ENCODE data around the gene VPS37C.
A peak's percentile ranks its signal among the peaks of the same experiment; 100 is the strongest.

The VPS37C gene

DNA sequence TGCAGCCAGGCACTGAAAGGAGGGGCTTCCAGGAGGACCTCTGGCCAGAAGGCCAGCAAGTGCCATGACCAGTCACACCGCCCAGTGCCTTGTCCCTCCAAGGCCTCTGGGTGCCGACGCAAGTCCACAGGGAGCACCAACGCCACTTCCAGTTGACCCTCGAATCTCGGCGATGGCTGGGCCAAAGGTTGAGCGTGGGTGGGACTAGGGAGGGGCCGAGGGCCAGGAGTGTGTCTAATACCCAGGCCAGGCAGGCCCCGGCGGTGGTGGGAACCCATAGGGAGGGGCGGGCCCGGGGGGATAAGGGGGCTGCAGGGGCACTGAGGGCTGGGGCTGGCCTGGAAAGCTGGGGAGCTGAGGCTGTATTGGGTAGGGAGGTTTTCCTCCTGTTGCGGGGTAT lies 29.6 kb downstream of the VPS37C start:
- no peak for DNase-seq

DNA sequence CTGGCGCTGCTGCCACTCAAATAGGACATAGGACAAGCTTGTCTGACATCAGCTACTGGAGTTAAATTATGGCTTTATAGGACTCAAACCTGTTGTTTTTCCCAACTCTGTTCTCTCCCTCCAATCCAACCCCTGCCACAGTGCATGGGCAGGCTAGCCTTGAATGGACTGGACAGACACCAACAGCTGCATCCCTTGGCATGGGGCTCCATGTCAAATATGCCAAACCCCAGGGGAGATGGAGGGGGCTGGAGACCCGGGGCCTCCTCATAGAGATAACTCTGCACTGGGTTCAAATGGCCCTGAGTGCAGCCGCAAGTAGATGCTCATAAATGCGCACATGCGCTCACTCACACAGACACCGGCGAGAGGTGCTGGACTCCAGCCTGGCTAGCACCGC lies 30.0 kb downstream of the VPS37C start:
- DNase-seq = no peak

DNA sequence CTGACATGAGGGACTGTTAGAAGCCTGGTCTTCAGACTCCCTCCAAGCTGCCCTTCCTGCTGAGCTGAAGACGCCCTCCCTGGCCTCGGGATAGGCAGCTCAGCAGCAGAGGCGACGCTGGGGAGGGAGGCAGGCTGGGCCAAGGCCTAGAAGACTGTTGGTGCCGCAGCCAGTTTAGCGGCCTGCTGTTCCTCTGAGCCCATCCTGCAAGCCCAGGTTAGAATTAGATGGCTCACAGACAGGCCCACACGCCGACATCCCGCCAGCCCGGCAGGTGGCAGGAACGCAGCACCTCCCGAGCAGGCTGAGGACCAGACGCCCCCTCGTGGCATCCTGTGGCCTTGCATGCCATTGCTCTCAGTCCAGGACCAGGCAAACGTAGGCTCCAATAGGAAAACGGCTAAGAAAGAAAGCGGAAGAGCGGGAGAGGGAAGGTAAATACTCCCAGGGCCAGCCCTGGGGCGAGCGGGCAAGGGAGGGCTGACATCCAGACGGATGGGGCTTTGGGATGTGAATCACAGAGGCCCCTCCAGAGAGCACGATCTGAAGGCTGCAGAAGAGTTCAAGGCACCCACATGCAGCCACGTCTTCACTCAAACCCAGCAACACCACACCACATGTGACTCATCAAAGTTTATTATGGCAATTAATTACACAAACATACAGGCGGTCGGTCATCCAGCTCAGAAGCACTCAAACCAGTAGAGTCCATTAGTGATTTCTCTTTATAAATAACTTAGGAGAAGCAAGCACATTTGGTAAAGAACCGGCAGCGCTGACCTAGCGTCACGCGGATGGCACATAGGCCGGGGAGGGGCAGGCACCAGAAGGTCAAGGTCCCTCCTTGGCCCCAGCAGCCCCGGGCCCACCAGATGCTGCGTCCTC lies 31.3 kb downstream of the VPS37C start:
- peak; percentile 90 for DNase-seq

DNA sequence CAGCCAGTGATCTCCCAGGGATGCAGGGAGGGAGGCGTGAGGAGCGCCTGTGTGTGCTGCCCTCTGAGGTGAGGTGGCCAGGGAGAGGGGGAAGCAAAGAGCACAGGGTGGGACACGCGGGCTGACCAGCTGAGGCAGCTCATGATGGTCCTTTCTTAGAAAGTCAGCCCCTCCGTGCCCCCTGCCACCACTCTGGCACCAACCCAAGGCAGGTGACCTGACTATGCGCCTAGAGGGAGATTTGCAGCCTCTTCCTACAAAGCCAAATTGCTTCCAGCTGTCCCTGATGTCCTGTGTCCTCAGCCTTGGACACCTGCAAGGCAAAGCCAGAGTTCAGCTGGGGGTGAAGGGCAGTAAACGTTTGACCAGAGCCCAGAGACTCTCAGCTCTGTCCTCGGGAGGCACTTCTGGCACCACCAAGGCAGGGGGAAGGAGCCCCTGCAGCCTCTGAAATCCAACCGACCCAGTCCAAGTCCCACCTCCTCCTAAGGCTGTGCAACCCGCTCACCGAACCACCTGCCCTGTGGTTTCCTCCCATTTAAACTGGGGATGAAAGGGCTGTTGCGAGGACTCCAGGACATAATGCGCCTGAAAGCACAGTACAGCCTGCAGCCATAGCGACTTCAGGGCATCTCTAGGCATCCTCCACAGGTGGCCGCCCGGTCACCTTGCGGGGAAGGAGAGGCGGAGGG lies 32.1 kb downstream of the VPS37C start:
- no peak for DNase-seq

DNA sequence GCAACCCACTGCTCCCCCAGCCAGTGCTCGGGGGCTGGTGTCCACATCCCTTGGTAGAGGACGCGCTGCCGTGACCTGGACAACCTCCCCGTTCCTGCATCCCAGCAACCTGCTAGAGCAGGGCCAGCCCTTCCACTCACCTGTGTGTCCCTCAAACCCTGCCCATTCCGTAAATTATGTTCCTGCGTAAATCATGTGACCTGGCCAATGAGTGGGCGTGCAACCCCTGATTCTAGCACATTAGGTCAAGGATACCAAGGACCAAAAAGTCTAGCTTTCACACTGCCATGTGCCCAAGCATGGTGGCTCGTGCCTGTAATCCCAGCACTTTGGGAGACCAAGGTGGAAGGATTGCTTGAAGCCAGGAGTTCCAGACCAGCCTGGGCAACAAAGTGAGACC lies 33.2 kb downstream of the VPS37C start:
- no peak for DNase-seq

DNA sequence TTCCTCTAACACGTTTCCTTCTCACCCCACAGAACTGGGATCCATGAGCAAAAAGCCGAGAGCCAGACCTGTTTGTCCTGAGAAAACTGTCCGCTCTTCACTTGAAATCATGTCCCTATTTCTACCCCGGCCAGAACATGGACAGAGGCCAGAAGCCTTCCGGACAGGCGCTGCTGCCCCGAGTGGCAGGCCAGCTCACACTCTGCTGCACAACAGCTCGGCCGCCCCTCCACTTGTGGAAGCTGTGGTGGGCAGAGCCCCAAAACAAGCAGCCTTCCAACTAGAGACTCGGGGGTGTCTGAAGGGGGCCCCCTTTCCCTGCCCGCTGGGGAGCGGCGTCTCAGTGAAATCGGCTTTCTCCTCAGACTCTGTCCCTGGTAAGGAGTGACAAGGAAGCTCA lies 35.0 kb downstream of the VPS37C start:
- no peak for DNase-seq

DNA sequence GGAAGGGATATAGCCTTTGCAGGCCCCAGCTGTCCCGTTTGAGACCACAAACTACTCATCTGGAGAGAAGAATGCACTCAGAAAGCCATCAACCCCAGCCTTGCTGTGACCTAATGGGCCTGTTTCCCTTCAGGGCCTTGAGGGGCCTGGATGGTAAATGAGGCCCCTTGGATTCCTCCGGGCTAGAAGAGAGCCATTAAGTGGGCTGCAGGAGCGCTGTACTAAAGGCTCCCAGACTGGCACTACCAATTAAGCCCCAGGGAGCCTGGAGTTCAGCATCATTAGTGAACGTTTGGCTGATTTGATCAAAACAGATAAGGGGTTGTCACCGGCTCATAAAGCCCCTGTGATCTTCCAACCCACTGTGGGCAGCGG lies 35.9 kb downstream of the VPS37C start:
- DNase-seq = no peak

DNA sequence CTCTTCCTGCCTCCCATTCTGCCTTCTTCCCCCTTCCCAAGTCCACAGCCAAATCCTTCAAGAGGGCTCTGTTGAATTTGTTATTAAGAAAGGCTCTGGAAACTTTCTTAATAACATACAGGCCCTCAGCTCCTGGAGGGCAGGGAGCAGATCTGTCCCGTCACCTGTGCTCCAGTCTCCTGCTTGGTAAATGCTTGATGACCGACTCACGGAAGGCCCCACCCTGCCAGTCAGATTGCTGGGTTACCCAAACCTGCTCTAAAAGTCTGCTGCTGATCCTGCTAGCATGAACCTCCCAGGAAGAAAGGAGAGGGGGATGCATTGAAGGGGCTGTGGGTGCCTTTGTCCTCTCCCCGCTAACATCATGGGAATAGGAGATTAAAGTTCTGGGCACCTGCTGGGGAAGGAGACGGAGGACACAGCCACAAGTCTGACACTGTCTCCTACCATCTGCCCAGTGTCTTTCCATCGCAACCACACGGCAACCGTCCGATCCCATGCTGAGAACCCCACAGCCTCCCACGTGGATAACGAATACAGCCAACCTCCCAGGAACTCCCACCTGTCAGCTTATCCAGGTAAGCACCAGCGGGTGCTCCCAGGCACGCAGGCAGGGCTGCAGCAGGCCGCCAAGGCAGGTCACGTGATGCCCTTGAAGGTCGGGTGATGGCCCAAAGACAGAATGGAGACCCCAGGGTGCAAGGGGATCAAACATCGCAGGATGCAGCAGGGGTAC lies 36.5 kb downstream of the VPS37C start:
- DNase-seq = no peak

DNA sequence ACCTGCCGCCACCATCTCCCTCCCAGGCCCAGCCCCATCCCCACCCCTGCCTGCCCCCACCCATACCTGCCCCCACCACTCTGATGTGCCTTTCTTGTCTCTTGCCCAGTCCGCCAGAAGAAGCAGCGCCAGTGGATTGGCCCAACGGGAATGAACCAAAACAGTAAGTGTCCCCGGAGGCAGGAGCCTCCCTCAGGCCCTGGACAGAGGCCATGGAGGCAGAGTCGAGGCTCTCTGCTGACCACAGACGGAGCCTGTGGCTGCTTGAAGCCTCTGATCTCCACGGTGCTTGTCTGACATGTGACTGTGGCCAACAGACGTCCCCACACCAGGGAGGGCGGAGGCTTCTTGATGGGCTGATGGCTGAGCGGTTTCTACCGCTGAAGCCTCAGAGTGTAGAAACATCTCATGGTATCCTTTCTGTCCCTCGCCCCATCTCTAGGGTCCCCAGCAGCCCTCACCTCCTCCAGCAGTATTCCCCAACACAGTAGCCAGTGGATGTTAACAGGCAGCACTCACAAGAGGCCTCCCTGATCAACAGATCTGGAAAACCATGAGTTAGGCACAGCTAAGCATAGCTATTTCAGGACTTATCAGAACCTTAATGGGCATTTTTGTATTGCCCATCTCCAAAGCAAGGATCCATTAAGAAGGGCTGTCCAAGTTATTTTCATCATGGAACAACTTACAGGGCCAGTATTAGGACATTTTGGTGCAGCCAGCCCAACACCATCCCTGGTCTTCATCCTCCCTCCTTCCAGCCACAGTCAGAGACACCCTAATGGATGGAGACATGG lies 37.3 kb downstream of the VPS37C start:
- DNase-seq = no peak

DNA sequence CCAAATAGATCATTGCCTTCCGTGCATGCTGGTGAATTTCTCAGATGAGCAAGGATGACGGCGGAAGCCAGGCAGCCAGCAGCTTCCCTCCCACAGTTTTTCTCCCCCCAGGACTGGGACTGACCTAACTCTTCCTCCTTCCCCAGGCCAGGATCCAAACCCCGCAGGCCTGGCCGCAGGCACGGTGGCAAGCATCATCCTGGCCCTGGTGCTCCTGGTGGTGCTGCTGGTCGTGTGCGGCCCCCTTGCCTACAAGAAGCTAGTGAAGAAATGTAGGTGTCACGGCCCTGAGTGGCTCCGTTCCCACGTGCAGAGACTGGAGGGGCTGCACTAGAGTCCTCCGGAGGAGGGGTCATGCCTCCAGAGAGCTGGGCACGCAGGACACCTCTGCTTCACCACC lies 38.5 kb downstream of the VPS37C start:
- no peak for DNase-seq

DNA sequence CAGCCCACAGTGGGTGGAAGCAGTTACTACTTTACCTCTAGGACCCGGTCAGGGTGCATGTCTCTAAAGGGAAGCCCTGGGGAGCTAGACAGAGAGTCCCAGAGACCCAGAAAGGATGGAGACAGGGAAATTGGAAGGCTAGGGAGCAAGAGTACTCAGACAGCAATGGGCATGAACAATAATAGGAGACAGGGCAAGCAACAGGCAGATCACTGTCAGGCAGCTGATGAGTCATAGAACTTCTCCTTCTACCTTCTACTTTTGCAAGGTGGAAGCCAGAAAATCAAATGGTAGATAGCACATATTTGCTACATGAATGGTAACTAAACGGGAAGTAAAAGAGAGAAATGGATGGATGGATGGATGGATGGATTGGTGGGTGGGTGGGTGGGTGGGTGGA lies 39.3 kb downstream of the VPS37C start:
- DNase-seq = no peak

DNA sequence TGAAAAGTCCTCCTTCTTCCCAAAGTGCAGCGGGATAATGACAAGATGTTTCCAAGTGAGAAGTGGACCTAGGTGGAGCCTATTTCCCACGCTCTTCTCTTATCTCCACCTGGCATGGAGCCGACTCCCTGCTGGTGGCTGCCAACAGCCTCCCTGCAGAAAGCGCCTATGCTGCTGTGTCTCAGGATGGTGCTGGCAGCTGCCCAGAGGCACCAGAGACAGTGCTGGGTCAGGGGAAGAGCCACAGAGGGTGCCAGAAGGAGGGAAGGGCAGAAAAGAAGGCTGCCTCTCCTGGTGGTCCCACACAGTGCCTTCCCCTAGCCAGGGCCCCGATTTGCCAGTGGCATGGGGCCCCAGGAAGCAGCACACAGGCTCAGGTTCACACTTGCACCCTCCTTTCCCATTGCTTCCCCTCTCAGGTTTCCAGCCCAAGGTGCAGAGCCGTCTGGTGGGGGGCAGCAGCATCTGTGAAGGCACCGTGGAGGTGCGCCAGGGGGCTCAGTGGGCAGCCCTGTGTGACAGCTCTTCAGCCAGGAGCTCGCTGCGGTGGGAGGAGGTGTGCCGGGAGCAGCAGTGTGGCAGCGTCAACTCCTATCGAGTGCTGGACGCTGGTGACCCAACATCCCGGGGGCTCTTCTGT lies 39.9 kb downstream of the VPS37C start:
- DNase-seq = no peak

DNA sequence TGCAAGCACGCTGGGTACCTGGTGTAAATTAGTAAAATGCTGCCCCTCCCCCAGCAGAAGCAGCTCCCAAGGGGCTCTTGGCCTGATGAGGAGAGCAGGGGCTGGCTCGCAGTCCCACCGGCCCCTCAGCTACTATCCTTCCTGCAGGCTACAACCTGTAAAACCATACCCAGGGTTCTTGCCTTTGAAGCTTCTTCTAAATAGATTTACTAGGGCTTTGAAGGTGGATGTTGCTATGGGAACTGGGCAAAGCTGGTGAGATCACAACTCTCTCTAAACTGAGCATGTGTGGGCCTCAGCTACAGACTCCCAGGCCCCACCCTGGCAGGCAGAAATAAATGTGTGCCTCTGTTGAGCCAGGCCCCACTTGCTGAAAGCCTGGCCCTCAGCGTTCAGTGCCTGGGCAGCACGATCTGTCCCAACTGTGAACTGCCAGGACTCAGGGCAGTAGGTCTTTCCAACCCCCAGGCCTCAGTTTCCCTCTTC lies 40.5 kb downstream of the VPS37C start:
- DNase-seq = peak; percentile 79

DNA sequence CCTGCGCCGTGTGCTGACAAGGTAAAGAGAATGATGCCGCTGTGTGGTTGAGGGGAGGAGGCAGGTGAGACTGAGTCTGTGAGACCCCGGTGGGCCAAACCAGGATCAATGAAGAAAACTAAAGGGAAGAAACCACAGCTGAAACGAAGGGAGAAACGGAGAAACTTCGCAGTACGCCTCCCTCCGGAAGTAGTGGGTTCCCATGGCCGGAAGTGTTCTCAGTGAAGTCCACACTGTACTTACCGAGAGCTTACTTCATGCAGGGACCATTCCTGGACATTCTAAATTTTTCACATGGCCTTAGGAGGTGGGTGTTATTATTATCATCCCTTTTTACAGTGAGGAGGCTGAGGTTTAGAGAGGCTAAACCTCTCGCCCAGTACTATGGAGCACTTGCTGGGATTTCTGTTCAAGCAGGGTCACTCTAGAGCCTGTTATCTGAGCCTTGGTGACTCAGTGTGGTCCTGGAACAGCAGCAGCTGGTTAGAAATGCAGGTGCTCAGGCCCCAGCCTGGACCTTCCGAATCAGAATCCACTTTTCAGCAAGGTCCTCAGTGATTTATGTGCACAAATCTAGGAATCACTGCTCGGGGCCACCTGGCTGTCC lies 41.0 kb downstream of the VPS37C start:
- no peak for DNase-seq

DNA sequence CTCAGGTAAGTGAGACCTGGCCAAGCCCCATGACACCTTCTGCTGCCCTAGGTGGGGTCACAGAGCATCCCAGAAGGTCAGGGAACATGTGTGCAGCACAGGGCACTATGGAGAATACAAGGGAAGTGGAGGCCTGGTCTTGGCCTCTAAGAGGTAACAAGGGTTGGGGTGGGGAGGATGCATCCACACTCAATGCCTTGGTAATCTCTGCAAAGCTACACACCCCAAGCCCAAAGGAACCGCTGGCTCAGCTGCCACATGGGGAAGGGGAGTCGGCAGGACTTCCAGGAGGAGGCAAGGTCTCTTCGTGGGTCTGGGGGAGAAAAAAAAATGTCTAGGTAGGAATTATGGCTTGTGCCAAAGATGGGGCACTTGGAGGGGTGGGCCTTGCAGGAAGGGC lies 41.7 kb downstream of the VPS37C start:
- no peak for DNase-seq

DNA sequence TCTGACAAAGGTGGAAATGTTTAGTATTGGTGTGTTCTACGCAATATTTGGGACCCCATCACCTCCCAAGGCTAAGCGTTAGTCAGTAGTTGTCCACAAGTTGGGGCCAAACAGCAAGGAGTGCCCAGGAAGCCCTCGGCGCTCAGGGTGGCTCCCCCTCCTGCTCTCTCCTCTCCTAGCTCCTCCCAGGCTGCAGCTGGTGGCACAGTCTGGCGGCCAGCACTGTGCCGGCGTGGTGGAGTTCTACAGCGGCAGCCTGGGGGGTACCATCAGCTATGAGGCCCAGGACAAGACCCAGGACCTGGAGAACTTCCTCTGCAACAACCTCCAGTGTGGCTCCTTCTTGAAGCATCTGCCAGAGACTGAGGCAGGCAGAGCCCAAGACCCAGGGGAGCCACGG lies 42.2 kb downstream of the VPS37C start:
- DNase-seq = no peak

DNA sequence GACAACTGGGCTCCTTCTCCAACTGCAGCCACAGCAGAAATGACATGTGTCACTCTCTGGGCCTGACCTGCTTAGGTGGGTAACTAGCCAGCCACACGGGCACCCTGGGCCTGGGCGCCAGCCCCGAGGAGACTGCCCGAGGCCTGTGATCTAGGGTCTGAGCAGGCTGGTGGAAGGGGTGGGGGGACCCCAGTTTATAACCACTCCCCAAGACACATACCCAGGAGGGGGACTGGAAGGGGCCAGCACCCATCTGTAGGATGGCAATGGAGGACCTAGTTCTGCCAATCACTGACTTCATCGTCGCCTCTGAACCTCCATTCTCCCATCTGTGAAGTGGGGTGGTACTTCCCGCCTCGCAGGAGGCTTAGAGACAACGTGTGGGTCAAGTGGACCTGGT lies 42.8 kb downstream of the VPS37C start:
- no peak for DNase-seq

DNA sequence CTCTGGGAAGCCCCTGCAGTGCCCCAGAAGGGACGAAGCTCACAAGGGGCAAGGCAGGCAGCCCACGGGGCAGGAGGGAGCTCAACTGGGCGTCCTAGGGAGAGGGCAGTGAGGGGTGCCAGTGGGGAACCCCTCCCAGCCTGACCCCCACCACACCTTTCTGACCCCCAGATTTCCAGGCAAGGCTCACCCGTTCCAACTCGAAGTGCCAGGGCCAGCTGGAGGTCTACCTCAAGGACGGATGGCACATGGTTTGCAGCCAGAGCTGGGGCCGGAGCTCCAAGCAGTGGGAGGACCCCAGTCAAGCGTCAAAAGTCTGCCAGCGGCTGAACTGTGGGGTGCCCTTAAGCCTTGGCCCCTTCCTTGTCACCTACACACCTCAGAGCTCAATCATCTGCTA lies 43.2 kb downstream of the VPS37C start:
- no peak for DNase-seq

DNA sequence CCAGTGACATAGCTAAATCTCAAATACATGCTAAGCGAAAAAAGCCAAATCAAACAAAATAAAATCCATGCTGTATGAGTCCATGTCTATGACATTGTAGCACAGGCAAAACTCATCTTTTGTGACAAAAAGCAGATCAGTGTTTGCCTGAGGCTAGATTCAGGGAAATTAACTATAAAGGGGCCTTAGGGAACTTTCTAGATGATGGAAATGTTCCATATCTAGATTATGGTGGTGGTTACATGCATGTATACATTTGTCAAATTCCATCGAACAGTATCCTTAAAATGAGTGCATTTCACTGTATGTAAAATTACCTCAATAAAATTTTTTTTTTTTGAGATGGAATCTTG lies 44.1 kb downstream of the VPS37C start:
- no peak for DNase-seq

DNA sequence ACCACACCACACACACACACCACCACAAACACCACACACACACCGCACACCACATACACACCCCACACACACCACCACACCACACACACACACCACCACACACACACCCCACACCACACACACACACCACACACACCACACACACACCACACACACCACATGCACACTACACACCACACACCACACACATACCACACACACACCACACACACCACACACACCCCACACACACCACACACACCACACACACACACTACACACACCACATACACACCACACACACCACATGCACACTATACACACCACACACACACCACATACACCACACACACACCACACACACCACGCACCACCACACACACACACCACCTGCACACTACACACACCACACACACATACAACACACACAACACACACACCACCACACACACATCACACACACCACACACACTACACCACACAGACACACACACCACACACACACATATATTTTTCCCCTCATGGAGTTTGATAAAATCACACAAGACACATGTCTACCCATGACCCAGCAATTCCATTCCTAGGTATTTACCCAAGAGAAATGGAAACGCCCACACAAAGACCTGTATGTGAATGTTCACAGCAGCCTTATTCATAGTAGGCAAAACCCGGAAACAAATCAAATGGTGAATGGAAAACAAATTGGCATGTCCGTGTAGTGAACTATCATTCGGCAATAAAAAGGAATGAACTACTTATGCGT lies 44.6 kb downstream of the VPS37C start:
- DNase-seq = no peak

DNA sequence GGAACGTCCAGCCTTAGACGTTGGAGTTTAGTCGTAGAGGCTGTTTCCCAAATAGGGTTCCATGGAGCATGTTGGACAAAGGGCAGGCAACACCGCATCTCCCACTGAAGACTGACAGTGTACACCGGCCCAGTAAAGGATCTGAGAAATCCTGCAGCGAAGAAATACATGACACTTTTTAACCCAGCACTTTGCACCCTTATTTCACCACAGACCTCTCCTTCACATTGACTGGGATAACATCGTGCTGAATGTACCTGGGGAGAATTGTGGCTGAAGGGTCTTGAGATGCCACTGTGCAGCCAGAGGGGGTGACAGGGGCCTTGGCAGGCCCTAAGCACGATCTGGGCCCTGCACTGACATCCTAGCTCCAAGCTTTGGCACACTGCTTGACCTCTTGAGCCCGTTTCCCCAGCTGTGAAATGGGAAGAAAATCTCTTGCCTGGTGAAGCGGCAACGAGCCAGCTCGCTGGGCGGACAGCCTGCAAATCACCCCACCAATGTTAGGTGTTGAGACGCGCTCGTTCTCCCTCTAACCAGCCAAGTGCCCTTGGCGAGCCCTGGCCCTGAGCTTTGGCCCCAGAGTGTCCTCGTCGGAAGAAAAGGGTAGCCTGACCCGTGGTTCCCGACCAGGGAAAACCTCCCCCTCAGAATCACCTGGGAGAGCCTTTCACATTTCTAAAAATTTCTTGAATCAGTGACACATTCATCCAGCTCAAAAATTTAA lies 45.6 kb downstream of the VPS37C start:
- no peak for DNase-seq
